ENCODE data around the gene DYNC1H1.

Gene DYNC1H1

GRCh38 chr14:102087762-102088011, 123.3 kb downstream of the DYNC1H1 start:
- peak overlapping the region; percentile 86 for H3K4me3 ChIP-seq (ENCODE audit: low read length)
- no peaks in the 10 kb centered on the region for H3K27me3 ChIP-seq (replicated peaks; ENCODE audit: control insufficient read depth, insufficient read depth, low read length)
- DNase-seq (ENCODE audit: low read depth) = no peak
- H3K36me3 ChIP-seq (ENCODE audit: control insufficient read depth, insufficient read depth, low read length, severe bottlenecking) = peaks cover 32% of the 10 kb centered on the region
- H3K4me1 ChIP-seq (ENCODE audit: control insufficient read depth, insufficient read depth, low read length) = peaks cover 33% of the 10 kb centered on the region
- no peaks in the 10 kb centered on the region for H3K9me3 ChIP-seq (ENCODE audit: control insufficient read depth, low read length)
- peak overlapping the region; percentile 92 for H3K9ac ChIP-seq (ENCODE audit: low read length)

- DNase-seq (ENCODE audit: low read depth) = no peak
- H3K4me3 ChIP-seq (ENCODE audit: low read length) = peak overlapping the region; percentile 86
- no peaks in the 10 kb centered on the region for H3K9me3 ChIP-seq (ENCODE audit: control insufficient read depth, low read length)
- H3K4me1 ChIP-seq (ENCODE audit: control insufficient read depth, insufficient read depth, low read length) = peaks cover 33% of the 10 kb centered on the region
- H3K36me3 ChIP-seq (ENCODE audit: control insufficient read depth, insufficient read depth, low read length, severe bottlenecking) = peaks cover 27% of the 10 kb centered on the region
- H3K27me3 ChIP-seq (replicated peaks; ENCODE audit: control insufficient read depth, insufficient read depth, low read length) = no peaks in the 10 kb centered on the region
- H3K9ac ChIP-seq (ENCODE audit: low read length) = peak overlapping the region; percentile 92
These were observed 123.8 kb downstream of the DYNC1H1 start for GRCh38 chr14:102088012-102088792.

- no peak for DNase-seq (ENCODE audit: low read depth)
- Histone ChIP-seq H3K9ac (ENCODE audit: low read length) (no peak overlapping the region), H3K4me3 (ENCODE audit: low read length) (no peak overlapping the region), H3K36me3 (ENCODE audit: control insufficient read depth, insufficient read depth, low read length, severe bottlenecking) (peaks cover 11% of the 10 kb centered on the region), H3K4me1 (ENCODE audit: control insufficient read depth, insufficient read depth, low read length) (peaks cover 21% of the 10 kb centered on the region), H3K27me3 (replicated peaks; ENCODE audit: control insufficient read depth, insufficient read depth, low read length) (no peaks in the 10 kb centered on the region), H3K9me3 (ENCODE audit: control insufficient read depth, low read length) (no peaks in the 10 kb centered on the region)
These were observed 125.4 kb downstream of the DYNC1H1 start for GRCh38 chr14:102089621-102090343.

- Histone ChIP-seq H3K36me3 (ENCODE audit: control insufficient read depth, insufficient read depth, low read length, severe bottlenecking) (peaks cover 2% of the 10 kb centered on the region), H3K4me1 (ENCODE audit: control insufficient read depth, insufficient read depth, low read length) (peaks cover 12% of the 10 kb centered on the region), H3K9me3 (ENCODE audit: control insufficient read depth, low read length) (no peaks in the 10 kb centered on the region), H3K9ac (ENCODE audit: low read length) (no peak overlapping the region), H3K27me3 (replicated peaks; ENCODE audit: control insufficient read depth, insufficient read depth, low read length) (no peaks in the 10 kb centered on the region), H3K4me3 (ENCODE audit: low read length) (no peak overlapping the region)
- no peak for DNase-seq (ENCODE audit: low read depth)
These were observed 126.3 kb downstream of the DYNC1H1 start for GRCh38 chr14:102090713-102091112.

GRCh38 chr14:102092806-102093205, 128.4 kb downstream of the DYNC1H1 start:
- Histone ChIP-seq H3K9ac (ENCODE audit: low read length) (no peak overlapping the region), H3K9me3 (ENCODE audit: control insufficient read depth, low read length) (no peaks in the 10 kb centered on the region), H3K4me3 (ENCODE audit: low read length) (no peak overlapping the region), H3K27me3 (replicated peaks; ENCODE audit: control insufficient read depth, insufficient read depth, low read length) (no peaks in the 10 kb centered on the region), H3K4me1 (ENCODE audit: control insufficient read depth, insufficient read depth, low read length) (peaks cover 15% of the 10 kb centered on the region), H3K36me3 (ENCODE audit: control insufficient read depth, insufficient read depth, low read length, severe bottlenecking) (no peaks in the 10 kb centered on the region)
- no peak for DNase-seq (ENCODE audit: low read depth)

- H3K36me3 ChIP-seq (ENCODE audit: control insufficient read depth, insufficient read depth, low read length, severe bottlenecking) = no peaks in the 10 kb centered on the region
- no peak overlapping the region for H3K9ac ChIP-seq (ENCODE audit: low read length)
- no peak for DNase-seq (ENCODE audit: low read depth)
- H3K4me3 ChIP-seq (ENCODE audit: low read length) = no peak overlapping the region
- no peaks in the 10 kb centered on the region for H3K27me3 ChIP-seq (replicated peaks; ENCODE audit: control insufficient read depth, insufficient read depth, low read length)
- peaks cover 5% of the 10 kb centered on the region for H3K4me1 ChIP-seq (ENCODE audit: control insufficient read depth, insufficient read depth, low read length)
- H3K9me3 ChIP-seq (ENCODE audit: control insufficient read depth, low read length) = no peaks in the 10 kb centered on the region
These were observed 129.7 kb downstream of the DYNC1H1 start for GRCh38 chr14:102094101-102094500.

GRCh38 chr14:102095231-102095870, 131.0 kb downstream of the DYNC1H1 start:
- Histone ChIP-seq H3K4me1 (ENCODE audit: control insufficient read depth, insufficient read depth, low read length) (peaks cover 5% of the 10 kb centered on the region), H3K36me3 (ENCODE audit: control insufficient read depth, insufficient read depth, low read length, severe bottlenecking) (no peaks in the 10 kb centered on the region), H3K9me3 (ENCODE audit: control insufficient read depth, low read length) (no peaks in the 10 kb centered on the region), H3K4me3 (ENCODE audit: low read length) (no peak overlapping the region), H3K9ac (ENCODE audit: low read length) (no peak overlapping the region), H3K27me3 (replicated peaks; ENCODE audit: control insufficient read depth, insufficient read depth, low read length) (no peaks in the 10 kb centered on the region)
- peak; percentile 25 for DNase-seq (ENCODE audit: low read depth)

- no peak overlapping the region for H3K4me3 ChIP-seq (ENCODE audit: low read length)
These were observed 131.6 kb downstream of the DYNC1H1 start for GRCh38 chr14:102095871-102096568.

GRCh38 chr14:102096569-102097188, 132.3 kb downstream of the DYNC1H1 start:
- Histone ChIP-seq H3K9ac (ENCODE audit: low read length) (peak overlapping the region; percentile 34), H3K36me3 (ENCODE audit: control insufficient read depth, insufficient read depth, low read length, severe bottlenecking) (no peaks in the 10 kb centered on the region), H3K27me3 (replicated peaks; ENCODE audit: control insufficient read depth, insufficient read depth, low read length) (no peaks in the 10 kb centered on the region), H3K4me1 (ENCODE audit: control insufficient read depth, insufficient read depth, low read length) (peaks cover 5% of the 10 kb centered on the region), H3K9me3 (ENCODE audit: control insufficient read depth, low read length) (no peaks in the 10 kb centered on the region), H3K4me3 (ENCODE audit: low read length) (no peak overlapping the region)
- peak; percentile 91 for DNase-seq (ENCODE audit: low read depth)

More at GRCh38 chr14:102095871-102096568, 131.6 kb downstream of the DYNC1H1 start:
- Histone ChIP-seq H3K36me3 (ENCODE audit: control insufficient read depth, insufficient read depth, low read length, severe bottlenecking) (no peaks in the 10 kb centered on the region), H3K27me3 (replicated peaks; ENCODE audit: control insufficient read depth, insufficient read depth, low read length) (no peaks in the 10 kb centered on the region), H3K4me1 (ENCODE audit: control insufficient read depth, insufficient read depth, low read length) (peaks cover 5% of the 10 kb centered on the region), H3K9ac (ENCODE audit: low read length) (no peak overlapping the region), H3K9me3 (ENCODE audit: control insufficient read depth, low read length) (no peaks in the 10 kb centered on the region)
- DNase-seq (ENCODE audit: low read depth) = no peak

GRCh38 chr14:102097441-102098135, 133.2 kb downstream of the DYNC1H1 start:
- no peak overlapping the region for H3K4me3 ChIP-seq (ENCODE audit: low read length)
- H3K9ac ChIP-seq (ENCODE audit: low read length) = no peak overlapping the region
- no peaks in the 10 kb centered on the region for H3K27me3 ChIP-seq (replicated peaks; ENCODE audit: control insufficient read depth, insufficient read depth, low read length)
- no peaks in the 10 kb centered on the region for H3K9me3 ChIP-seq (ENCODE audit: control insufficient read depth, low read length)
- DNase-seq (ENCODE audit: low read depth) = no peak
- H3K4me1 ChIP-seq (ENCODE audit: control insufficient read depth, insufficient read depth, low read length) = peaks cover 5% of the 10 kb centered on the region
- no peaks in the 10 kb centered on the region for H3K36me3 ChIP-seq (ENCODE audit: control insufficient read depth, insufficient read depth, low read length, severe bottlenecking)

Measured in adipocyte (in vitro differentiated cells).